Measurements from ENCODE around the gene GUCY1A2.

DNA sequence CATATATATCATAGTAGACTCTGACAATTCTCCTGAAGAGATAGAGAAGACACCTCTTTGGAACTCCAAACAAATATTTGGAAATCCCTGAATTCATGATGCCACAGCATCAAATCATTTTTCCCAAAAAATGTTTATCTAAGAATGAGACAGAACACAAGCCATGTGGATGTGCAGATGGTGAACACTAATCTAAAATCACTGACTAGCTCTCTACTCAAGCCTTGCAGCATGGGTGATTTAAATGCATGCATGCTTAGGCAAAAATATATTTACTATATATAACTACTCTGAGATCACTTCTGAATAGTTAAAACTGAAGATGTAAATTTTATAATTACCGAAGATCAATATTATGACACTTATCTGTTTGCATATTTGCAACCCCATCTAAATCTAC lies 289.9 kb downstream of the GUCY1A2 start:
- TF ChIP-seq TAF1 (IDR thresholded peaks at IDR 0.05; ENCODE audit: borderline replicate concordance, low read depth, low read length), result no peak
- TF ChIP-seq POLR2AphosphoS5 (IDR thresholded peaks at IDR 0.05; ENCODE audit: low read depth, low read length), result no peak
- TF ChIP-seq POLR2A (IDR thresholded peaks at IDR 0.05; ENCODE audit: low read depth, low read length), result no peak
